ENCODE measurements around the gene ZMYND8.
"Not testable (repeated sequence)": the region's sequence is repeated elsewhere in the genome, so short reads cannot be mapped to it uniquely, and the experiment has no call there.

The ZMYND8 gene

GRCh38 chr20:47265984-47266383, 90.5 kb downstream of the ZMYND8 start:
- H3K23ac ChIP-seq (ENCODE audit: low read depth, low read length, poor library complexity): no peak overlapping the region
- no peaks in the 10 kb centered on the region for H3K9me3 ChIP-seq (replicated peaks in 1 of 2; ENCODE audit: control insufficient read depth in 2 of 2, insufficient read depth in 1 of 2, low read depth in 1 of 2, low read length in 2 of 2)
- no peak overlapping the region for H3K14ac ChIP-seq (ENCODE audit: low read length)
- H2BK120ac ChIP-seq (ENCODE audit: low read depth, low read length): no peak overlapping the region
- WGBS, 2 donors (ENCODE audit: extremely low coverage in 2 of 2, insufficient read length in 2 of 2, insufficient replicate concordance in 1 of 2): no CpG with 5 or more reads among the region's 5 CpGs
- H2BK12ac ChIP-seq (ENCODE audit: low read length): no peak overlapping the region
- peaks cover 0 to 3% of the 10 kb centered on the region in 2 donors for H3K4me1 ChIP-seq (ENCODE audit: control insufficient read depth in 2 of 2, insufficient read depth in 1 of 2, low read depth in 1 of 2, low read length in 2 of 2)
- no peak overlapping the region for H2AK5ac ChIP-seq (ENCODE audit: low read depth, low read length)
- H2BK5ac ChIP-seq (ENCODE audit: low read length): no peak overlapping the region
- no peak overlapping the region for H4K91ac ChIP-seq (ENCODE audit: low read depth, low read length, poor library complexity)
- H4K8ac ChIP-seq (ENCODE audit: low read depth, low read length): no peak overlapping the region
- H3K79me1 ChIP-seq (ENCODE audit: low read depth, low read length): peaks cover 5% of the 10 kb centered on the region
- H2AFZ ChIP-seq (ENCODE audit: low read length): no peak overlapping the region
- no peak overlapping the region for H3K4ac ChIP-seq (ENCODE audit: low read length)
- H3K27ac ChIP-seq (replicated peaks; ENCODE audit: low read length): no peak overlapping the region
- no peak overlapping the region for H2BK15ac ChIP-seq (ENCODE audit: low read length)
- no peak for DNase-seq (ENCODE audit: low spot score)
- peaks cover 35 to 93% of the 10 kb centered on the region in 2 donors for H3K36me3 ChIP-seq (replicated peaks in 1 of 2; ENCODE audit: control insufficient read depth in 2 of 2, insufficient read depth in 2 of 2, low read length in 2 of 2)
- H3K4me2 ChIP-seq (ENCODE audit: insufficient read depth, low read length, poor library complexity, severe bottlenecking): no peak overlapping the region
- no peak overlapping the region for H3K9ac ChIP-seq (ENCODE audit: low read depth, low read length, poor library complexity)
- no peak overlapping the region for H3K4me3 ChIP-seq (ENCODE audit: low read length in 2 of 2)
- no peaks in the 10 kb centered on the region for H3K27me3 ChIP-seq (ENCODE audit: control insufficient read depth in 3 of 3, insufficient read depth in 3 of 3, low read depth in 1 of 3, low read length in 3 of 3)
- no peak overlapping the region for H3K18ac ChIP-seq (ENCODE audit: low read length)

GRCh38 chr20:47265214-47265613, 91.3 kb downstream of the ZMYND8 start:
- H3K9me3 ChIP-seq (replicated peaks in 1 of 2; ENCODE audit: control insufficient read depth in 2 of 2, insufficient read depth in 1 of 2, low read depth in 1 of 2, low read length in 2 of 2): no peaks in the 10 kb centered on the region
- no peak overlapping the region for H3K27ac ChIP-seq (replicated peaks; ENCODE audit: low read length)
- no peak overlapping the region for H3K14ac ChIP-seq (ENCODE audit: low read length)
- H3K18ac ChIP-seq (ENCODE audit: low read length): no peak overlapping the region
- H3K4me3 ChIP-seq (ENCODE audit: low read length in 2 of 2): no peak overlapping the region
- DNase-seq (ENCODE audit: low spot score): no peak
- no peak overlapping the region for H2AFZ ChIP-seq (ENCODE audit: low read length)
- no peaks in the 10 kb centered on the region for H3K27me3 ChIP-seq (ENCODE audit: control insufficient read depth in 3 of 3, insufficient read depth in 3 of 3, low read depth in 1 of 3, low read length in 3 of 3)
- no peak overlapping the region for H2BK5ac ChIP-seq (ENCODE audit: low read length)
- H2BK15ac ChIP-seq (ENCODE audit: low read length): no peak overlapping the region
- no CpG with 5 or more reads among the region's 6 CpGs for WGBS, 2 donors (ENCODE audit: extremely low coverage in 2 of 2, insufficient read length in 2 of 2, insufficient replicate concordance in 1 of 2)
- H3K9ac ChIP-seq (ENCODE audit: low read depth, low read length, poor library complexity): no peak overlapping the region
- H4K8ac ChIP-seq (ENCODE audit: low read depth, low read length): no peak overlapping the region
- H3K23ac ChIP-seq (ENCODE audit: low read depth, low read length, poor library complexity): no peak overlapping the region
- H3K4ac ChIP-seq (ENCODE audit: low read length): no peak overlapping the region
- H3K4me1 ChIP-seq (ENCODE audit: control insufficient read depth in 2 of 2, insufficient read depth in 1 of 2, low read depth in 1 of 2, low read length in 2 of 2): peaks cover 0 to 3% of the 10 kb centered on the region in 2 donors
- H3K36me3 ChIP-seq (replicated peaks in 1 of 2; ENCODE audit: control insufficient read depth in 2 of 2, insufficient read depth in 2 of 2, low read length in 2 of 2): peaks cover 39 to 95% of the 10 kb centered on the region in 2 donors
- H2BK120ac ChIP-seq (ENCODE audit: low read depth, low read length): no peak overlapping the region
- no peak overlapping the region for H2AK5ac ChIP-seq (ENCODE audit: low read depth, low read length)
- H3K4me2 ChIP-seq (ENCODE audit: insufficient read depth, low read length, poor library complexity, severe bottlenecking): no peak overlapping the region
- H2BK12ac ChIP-seq (ENCODE audit: low read length): no peak overlapping the region
- peaks cover 5% of the 10 kb centered on the region for H3K79me1 ChIP-seq (ENCODE audit: low read depth, low read length)
- H4K91ac ChIP-seq (ENCODE audit: low read depth, low read length, poor library complexity): no peak overlapping the region

- not testable (repeated sequence) for H3K18ac ChIP-seq (ENCODE audit: low read length); H4K91ac ChIP-seq (ENCODE audit: low read depth, low read length, poor library complexity); H3K4me1 ChIP-seq (ENCODE audit: control insufficient read depth in 2 of 2, insufficient read depth in 1 of 2, low read depth in 1 of 2, low read length in 2 of 2); H2BK120ac ChIP-seq (ENCODE audit: low read depth, low read length); H2AFZ ChIP-seq (ENCODE audit: low read length); H4K8ac ChIP-seq (ENCODE audit: low read depth, low read length); H3K4ac ChIP-seq (ENCODE audit: low read length); H3K79me1 ChIP-seq (ENCODE audit: low read depth, low read length); H3K23ac ChIP-seq (ENCODE audit: low read depth, low read length, poor library complexity); H3K9ac ChIP-seq (ENCODE audit: low read depth, low read length, poor library complexity); H3K4me2 ChIP-seq (ENCODE audit: insufficient read depth, low read length, poor library complexity, severe bottlenecking); H3K14ac ChIP-seq (ENCODE audit: low read length); H3K27me3 ChIP-seq (ENCODE audit: control insufficient read depth in 3 of 3, insufficient read depth in 3 of 3, low read depth in 1 of 3, low read length in 3 of 3); H2BK15ac ChIP-seq (ENCODE audit: low read length); H3K27ac ChIP-seq (replicated peaks; ENCODE audit: low read length); H2AK5ac ChIP-seq (ENCODE audit: low read depth, low read length); H3K4me3 ChIP-seq (ENCODE audit: low read length in 2 of 2); H2BK12ac ChIP-seq (ENCODE audit: low read length); H2BK5ac ChIP-seq (ENCODE audit: low read length); H3K9me3 ChIP-seq (replicated peaks in 1 of 2; ENCODE audit: control insufficient read depth in 2 of 2, insufficient read depth in 1 of 2, low read depth in 1 of 2, low read length in 2 of 2); DNase-seq (ENCODE audit: low spot score)
- no CpG with 5 or more reads among the region's 14 CpGs for WGBS, 2 donors (ENCODE audit: extremely low coverage in 2 of 2, insufficient read length in 2 of 2, insufficient replicate concordance in 1 of 2)
- peaks cover 36 to 95% of the 10 kb centered on the region in 2 donors for H3K36me3 ChIP-seq (replicated peaks in 1 of 2; ENCODE audit: control insufficient read depth in 2 of 2, insufficient read depth in 2 of 2, low read length in 2 of 2)
These were observed 92.2 kb downstream of the ZMYND8 start for GRCh38 chr20:47264137-47264769.

- no peak overlapping the region for H3K18ac ChIP-seq (ENCODE audit: low read length)
- no peak overlapping the region for H4K91ac ChIP-seq (ENCODE audit: low read depth, low read length, poor library complexity)
- H3K27me3 ChIP-seq (ENCODE audit: control insufficient read depth in 3 of 3, insufficient read depth in 3 of 3, low read depth in 1 of 3, low read length in 3 of 3): no peaks in the 10 kb centered on the region
- no peak overlapping the region for H2BK5ac ChIP-seq (ENCODE audit: low read length)
- H3K27ac ChIP-seq (replicated peaks; ENCODE audit: low read length): no peak overlapping the region
- peaks cover 0 to 11% of the 10 kb centered on the region in 2 donors for H3K4me1 ChIP-seq (ENCODE audit: control insufficient read depth in 2 of 2, insufficient read depth in 1 of 2, low read depth in 1 of 2, low read length in 2 of 2)
- no CpG with 5 or more reads among the region's 5 CpGs for WGBS, 2 donors (ENCODE audit: extremely low coverage in 2 of 2, insufficient read length in 2 of 2, insufficient replicate concordance in 1 of 2)
- H3K36me3 ChIP-seq (replicated peaks in 1 of 2; ENCODE audit: control insufficient read depth in 2 of 2, insufficient read depth in 2 of 2, low read length in 2 of 2): peaks cover 37 to 95% of the 10 kb centered on the region in 2 donors
- H2AFZ ChIP-seq (ENCODE audit: low read length): no peak overlapping the region
- H2AK5ac ChIP-seq (ENCODE audit: low read depth, low read length): no peak overlapping the region
- no peak overlapping the region for H2BK12ac ChIP-seq (ENCODE audit: low read length)
- H4K8ac ChIP-seq (ENCODE audit: low read depth, low read length): no peak overlapping the region
- H2BK120ac ChIP-seq (ENCODE audit: low read depth, low read length): no peak overlapping the region
- H3K9me3 ChIP-seq (replicated peaks in 1 of 2; ENCODE audit: control insufficient read depth in 2 of 2, insufficient read depth in 1 of 2, low read depth in 1 of 2, low read length in 2 of 2): no peaks in the 10 kb centered on the region
- H3K4me3 ChIP-seq (ENCODE audit: low read length in 2 of 2): no peak overlapping the region
- peaks cover 7% of the 10 kb centered on the region for H3K79me1 ChIP-seq (ENCODE audit: low read depth, low read length)
- H3K23ac ChIP-seq (ENCODE audit: low read depth, low read length, poor library complexity): no peak overlapping the region
- H3K4me2 ChIP-seq (ENCODE audit: insufficient read depth, low read length, poor library complexity, severe bottlenecking): no peak overlapping the region
- H3K4ac ChIP-seq (ENCODE audit: low read length): no peak overlapping the region
- H2BK15ac ChIP-seq (ENCODE audit: low read length): no peak overlapping the region
- no peak for DNase-seq (ENCODE audit: low spot score)
- H3K14ac ChIP-seq (ENCODE audit: low read length): no peak overlapping the region
- no peak overlapping the region for H3K9ac ChIP-seq (ENCODE audit: low read depth, low read length, poor library complexity)
These were observed 92.9 kb downstream of the ZMYND8 start for GRCh38 chr20:47263465-47264084.

Measured in neuronal stem cell (in vitro differentiated cells).